Retina (tissue), 1 donor: ENCODE results near the gene GYPC.
"Not testable (repeated sequence)": the region's sequence is repeated elsewhere in the genome, so short reads cannot be mapped to it uniquely, and the experiment has no call there.

Source experiments
- DNase-seq: peaks from one replicate; pipeline ENCODE4 v3.0.0-alpha.2; 2016

GYPC gene

GRCh38 chr2:126699716-126700581, 44.0 kb downstream of the GYPC start:
- DNase-seq = no peak

GRCh38 chr2:126700677-126701076, 44.7 kb downstream of the GYPC start:
- no peak for DNase-seq

GRCh38 chr2:126703311-126703710, 47.4 kb downstream of the GYPC start:
- DNase-seq = no peak

GRCh38 chr2:126704434-126705160, 48.6 kb downstream of the GYPC start:
- no peak for DNase-seq

GRCh38 chr2:126707191-126707590, 51.2 kb downstream of the GYPC start:
- DNase-seq = no peak

- no peak for DNase-seq
Observed at GRCh38 chr2:126707941-126708340, 52.0 kb downstream of the GYPC start.

GRCh38 chr2:126714191-126714965, 58.4 kb downstream of the GYPC start:
- DNase-seq = no peak

GRCh38 chr2:126715111-126715510, 59.2 kb downstream of the GYPC start:
- DNase-seq = no peak

GRCh38 chr2:126715576-126716406, 59.8 kb downstream of the GYPC start:
- DNase-seq = no peak

GRCh38 chr2:126717277-126717676, 61.3 kb downstream of the GYPC start:
- not testable (repeated sequence) for DNase-seq

GRCh38 chr2:126717928-126718327, 62.0 kb downstream of the GYPC start:
- no peak for DNase-seq

- DNase-seq = no peak
Observed at GRCh38 chr2:126719191-126719832, 63.4 kb downstream of the GYPC start.

GRCh38 chr2:126719833-126720351, 63.9 kb downstream of the GYPC start:
- no peak for DNase-seq

- DNase-seq = no peak
Observed at GRCh38 chr2:126720638-126721037, 64.7 kb downstream of the GYPC start.

GRCh38 chr2:126722081-126722480, 66.1 kb downstream of the GYPC start:
- DNase-seq = no peak

- no peak for DNase-seq
Observed at GRCh38 chr2:126722546-126722945, 66.6 kb downstream of the GYPC start.

GRCh38 chr2:126723281-126723815, 67.4 kb downstream of the GYPC start:
- DNase-seq = no peak

GRCh38 chr2:126725580-126725979, 69.6 kb downstream of the GYPC start:
- DNase-seq = no peak

- DNase-seq = no peak
Observed at GRCh38 chr2:126729896-126730295, 73.9 kb downstream of the GYPC start.

- no peak for DNase-seq
Observed at GRCh38 chr2:126730655-126731054, 74.7 kb downstream of the GYPC start.

- DNase-seq = no peak
Observed at GRCh38 chr2:126731353-126731752, 75.4 kb downstream of the GYPC start.
